Measurements from ENCODE around the gene PCDHGA2. TPM values are rescaled to one million over a fixed set of nuclear protein-coding genes. Genes with fewer than 3 reads are reported as not detected.

The PCDHGA2 gene
- total and polyA plus RNA-seq, 2 donors (not counting 1 experiment from before 2014, with no cell fraction given) = 4.5 to 5.8 TPM

- no peak within 1 kb of the TSS for H3K9ac ChIP-seq (ENCODE audit: insufficient read depth, low read length)
- H3K4me1 ChIP-seq (ENCODE audit: control insufficient read depth, extremely low read depth, insufficient read depth, low read length) = no peaks in the 10 kb centered on the region
- H2AFZ ChIP-seq (ENCODE audit: low read length) = no peak within 1 kb of the TSS
- H3K79me2 ChIP-seq (ENCODE audit: control insufficient read depth, insufficient read depth, low read length) = no peaks in the 10 kb centered on the region
- peaks cover 3% of the 10 kb centered on the region for H3K9me3 ChIP-seq (ENCODE audit: control insufficient read depth, insufficient read depth, low read depth, low read length)
- peak within 1 kb of the TSS; percentile 20 to 58 (median 40) for H3K4me3 ChIP-seq (replicated peaks in 1 of 4; ENCODE audit: control extremely low read depth in 1 of 4, insufficient read depth in 1 of 4, low read depth in 3 of 4, low read length in 4 of 4)
- no peak within 1 kb of the TSS for H3K4me2 ChIP-seq (ENCODE audit: extremely low read depth, insufficient read depth, low read length)
- no peak within 1 kb of the TSS for H3K27ac ChIP-seq (ENCODE audit: insufficient read depth, low read length)
- DNase-seq (ENCODE audit: low read depth in 2 of 2) = peak; percentile 43 to 65
- no peaks in the 10 kb centered on the region for H4K20me1 ChIP-seq (ENCODE audit: control insufficient read depth, extremely low read depth, insufficient read depth, low read length)
- TF ChIP-seq CTCF (conservative IDR thresholded peaks at IDR 0.05 in 1 of 2, IDR thresholded peaks at IDR 0.05 in 1 of 2; ENCODE audit: low read depth in 1 of 2, low read length in 2 of 2) (peak; percentile 48 to 61), EZH2 (IDR thresholded peaks at IDR 0.05; ENCODE audit: low read length, missing control alignments) (no peak)
- H3K27me3 ChIP-seq (ENCODE audit: control insufficient read depth, insufficient read depth, low read length) = peaks cover 21% of the 10 kb centered on the region
- no peaks in the 10 kb centered on the region for H3K36me3 ChIP-seq (ENCODE audit: control insufficient read depth, insufficient read depth, low read length)
Measured at GRCh38 chr5:141359790-141360426, 21.3 kb downstream of the PCDHGA2 start, which contains the start of gene PCDHGB2. Gene PCDHGB2, plus strand, starts transcription at chr5:141359994. Its CDS starts 142 bp downstream, at chr5:141360136.

DNA sequence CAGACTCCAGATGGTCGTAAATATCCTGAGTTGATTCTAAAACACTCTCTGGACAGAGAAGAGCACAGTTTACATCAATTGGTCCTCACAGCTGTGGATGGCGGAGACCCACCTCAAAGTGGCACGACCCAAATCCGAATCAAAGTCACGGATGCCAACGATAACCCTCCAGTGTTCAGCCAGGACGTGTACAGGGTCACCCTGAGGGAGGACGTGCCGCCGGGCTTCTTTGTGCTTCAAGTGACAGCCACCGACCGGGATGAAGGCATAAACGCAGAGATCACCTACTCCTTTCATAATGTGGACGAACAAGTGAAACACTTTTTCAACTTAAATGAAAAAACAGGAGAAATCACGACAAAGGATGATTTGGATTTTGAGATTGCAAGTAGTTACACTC, 22.1 kb downstream of the PCDHGA2 start:
- Histone ChIP-seq H3K4me3 (replicated peaks in 1 of 4; ENCODE audit: control extremely low read depth in 1 of 4, insufficient read depth in 1 of 4, low read depth in 3 of 4, low read length in 4 of 4) (peak overlapping the region in 1 of 4 experiments; percentile 58), H4K20me1 (ENCODE audit: control insufficient read depth, extremely low read depth, insufficient read depth, low read length) (no peaks in the 10 kb centered on the region), H3K27ac (ENCODE audit: insufficient read depth, low read length) (no peak overlapping the region), H2AFZ (ENCODE audit: low read length) (no peak overlapping the region), H3K9me3 (ENCODE audit: control insufficient read depth, insufficient read depth, low read depth, low read length) (peaks cover 5% of the 10 kb centered on the region), H3K4me1 (ENCODE audit: control insufficient read depth, extremely low read depth, insufficient read depth, low read length) (no peaks in the 10 kb centered on the region), H3K27me3 (ENCODE audit: control insufficient read depth, insufficient read depth, low read length) (peaks cover 29% of the 10 kb centered on the region), H3K79me2 (ENCODE audit: control insufficient read depth, insufficient read depth, low read length) (no peaks in the 10 kb centered on the region), H3K36me3 (ENCODE audit: control insufficient read depth, insufficient read depth, low read length) (no peaks in the 10 kb centered on the region), H3K4me2 (ENCODE audit: extremely low read depth, insufficient read depth, low read length) (no peak overlapping the region), H3K9ac (ENCODE audit: insufficient read depth, low read length) (no peak overlapping the region)
- no peak for DNase-seq (ENCODE audit: low read depth in 2 of 2)
- TF ChIP-seq CTCF (conservative IDR thresholded peaks at IDR 0.05 in 1 of 2, IDR thresholded peaks at IDR 0.05 in 1 of 2; ENCODE audit: low read depth in 1 of 2, low read length in 2 of 2) = no peak
- TF ChIP-seq EZH2 (IDR thresholded peaks at IDR 0.05; ENCODE audit: low read length, missing control alignments) = no peak

DNA sequence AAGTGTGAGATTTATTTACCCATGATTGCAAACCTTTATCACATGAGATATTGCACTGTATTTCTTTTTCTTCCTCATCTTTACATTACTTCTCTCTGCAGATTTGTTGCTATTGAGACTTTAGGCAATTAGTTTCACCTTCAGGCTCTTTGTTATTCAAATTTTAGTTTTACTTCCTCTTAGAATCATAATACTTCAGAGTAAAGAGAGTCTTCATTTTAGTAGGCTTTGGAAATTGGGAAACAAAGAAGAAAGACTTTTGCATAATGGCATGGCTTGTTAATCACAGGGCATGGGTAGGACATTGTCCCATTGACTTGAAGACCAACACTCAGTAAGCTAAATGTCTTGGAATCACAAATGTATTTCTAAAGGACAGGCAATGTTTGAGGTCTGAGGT, 24.2 kb downstream of the PCDHGA2 start:
- no peaks in the 10 kb centered on the region for H3K79me2 ChIP-seq (ENCODE audit: control insufficient read depth, insufficient read depth, low read length)
- peaks cover 5% of the 10 kb centered on the region for H3K9me3 ChIP-seq (ENCODE audit: control insufficient read depth, insufficient read depth, low read depth, low read length)
- no peak overlapping the region for H3K4me3 ChIP-seq (replicated peaks in 1 of 4; ENCODE audit: control extremely low read depth in 1 of 4, insufficient read depth in 1 of 4, low read depth in 3 of 4, low read length in 4 of 4)
- no peaks in the 10 kb centered on the region for H3K4me1 ChIP-seq (ENCODE audit: control insufficient read depth, extremely low read depth, insufficient read depth, low read length)
- no peaks in the 10 kb centered on the region for H4K20me1 ChIP-seq (ENCODE audit: control insufficient read depth, extremely low read depth, insufficient read depth, low read length)
- peaks cover 32% of the 10 kb centered on the region for H3K27me3 ChIP-seq (ENCODE audit: control insufficient read depth, insufficient read depth, low read length)
- no peak overlapping the region for H3K4me2 ChIP-seq (ENCODE audit: extremely low read depth, insufficient read depth, low read length)
- no peak for TF ChIP-seq CTCF (conservative IDR thresholded peaks at IDR 0.05 in 1 of 2, IDR thresholded peaks at IDR 0.05 in 1 of 2; ENCODE audit: low read depth in 1 of 2, low read length in 2 of 2)
- no peak for TF ChIP-seq EZH2 (IDR thresholded peaks at IDR 0.05; ENCODE audit: low read length, missing control alignments)
- H3K9ac ChIP-seq (ENCODE audit: insufficient read depth, low read length) = no peak overlapping the region
- H3K36me3 ChIP-seq (ENCODE audit: control insufficient read depth, insufficient read depth, low read length) = no peaks in the 10 kb centered on the region
- H2AFZ ChIP-seq (ENCODE audit: low read length) = no peak overlapping the region
- H3K27ac ChIP-seq (ENCODE audit: insufficient read depth, low read length) = no peak overlapping the region
- DNase-seq (ENCODE audit: low read depth in 2 of 2) = no peak
